CD4-positive, alpha-beta T cell (primary cell): Measurements from ENCODE around the gene FBLN2. TPM values are rescaled to one million over a fixed set of nuclear protein-coding genes. Genes with fewer than 3 reads are reported as not detected.

ENCODE experiments used
- ATAC-seq: fragments of 200-7000 bp; cut with Tn5 transposase; one replicate; pipeline ENCODE4 v1.10.0; 2022; ENCODE audit warnings: mild to moderate bottlenecking; ENCODE audit not compliant: poor library complexity
- CTCF ChIA-PET: fragments of 350-600 bp; sonication (Branson Sonifier 250); formaldehyde crosslinking; loops from one replicate; lab custom pipeline; 2021; ENCODE audit warnings: antibody characterized with exemption, inconsistent platforms; lab: Charles Lee
- POLR2A ChIA-PET: fragments of 350-600 bp; sonication (Branson Sonifier 250); formaldehyde crosslinking; loops from one replicate; lab custom pipeline; 2021; ENCODE audit warnings: antibody characterized with exemption, inconsistent platforms; lab: Charles Lee
- DNase-seq, 14 experiments: peaks; one replicate each; pipeline ENCODE4 v3.0.0-alpha.2; 2013 to 2020; ENCODE audit warnings: mixed read lengths in 2 of 14
- H3K27ac ChIP-seq, 2 donors: one replicate each; pipeline versions ENCODE4 v1.5.1 to v1.7.0; 2013; ENCODE audit warnings: low read length in 2 of 2, low read depth in 1 of 2, mild to moderate bottlenecking in 1 of 2
- H3K27me3 ChIP-seq, 2 experiments: 1 replicate in 1 of 2; 2 replicates in 1 of 2; pipeline versions ENCODE4 v1.6.1 to v1.7.0; 2013; ENCODE audit warnings: low read length in 2 of 2, control low read depth in 1 of 2, mild to moderate bottlenecking in 1 of 2, moderate library complexity in 1 of 2; ENCODE audit not compliant: insufficient read depth in 2 of 2, control insufficient read depth in 1 of 2
- H3K36me3 ChIP-seq: one replicate; pipeline ENCODE4 v1.6.1; 2013; ENCODE audit warnings: low read length, control low read depth; ENCODE audit not compliant: insufficient read depth
- H3K4me1 ChIP-seq: one replicate; pipeline ENCODE4 v1.6.1; 2013; ENCODE audit warnings: low read length, control low read depth; ENCODE audit not compliant: insufficient read depth
- H3K4me3 ChIP-seq: one replicate; pipeline ENCODE4 v1.5.1; 2013; ENCODE audit warnings: mild to moderate bottlenecking, low read length, moderate library complexity
- H3K9me3 ChIP-seq, 2 experiments: 1 replicate in 1 of 2; 2 replicates in 1 of 2; pipeline versions ENCODE4 v1.6.1 to v1.7.0; 2013; ENCODE audit warnings: low read length in 2 of 2, mild to moderate bottlenecking in 2 of 2, control low read depth in 1 of 2, moderate library complexity in 1 of 2; ENCODE audit not compliant: control insufficient read depth in 1 of 2, insufficient read depth in 1 of 2
- H3K27ac Mint-ChIP-seq: one replicate; pipeline ENCODE4 v1.8.0; 2020; ENCODE audit warnings: mixed read lengths
- H3K27me3 Mint-ChIP-seq: one replicate; pipeline ENCODE4 v1.8.0; 2021; ENCODE audit warnings: mixed read lengths
- H3K36me3 Mint-ChIP-seq: one replicate; pipeline ENCODE4 v1.8.0; 2021; ENCODE audit warnings: low read depth, mixed read lengths
- H3K4me1 Mint-ChIP-seq: one replicate; pipeline ENCODE4 v1.8.0; 2021; ENCODE audit warnings: low read depth, mixed read lengths
- H3K4me3 Mint-ChIP-seq: one replicate; pipeline ENCODE4 v1.8.0; 2020; ENCODE audit warnings: mild to moderate bottlenecking, mixed read lengths
- H3K9me3 Mint-ChIP-seq: one replicate; pipeline ENCODE4 v1.8.0; 2020; ENCODE audit warnings: mixed read lengths
- CTCF ChIP-seq: fragments of 200-600 bp; IDR thresholded peaks from one replicate; pipeline ENCODE4 v1.8.0; 2022; ENCODE audit warnings: antibody characterized with exemption, mild to moderate bottlenecking
- intact Hi-C, 2 experiments: fragments of 100-400 bp; cut with DNase I in 1 of 2; cut with micrococcal nuclease in 1 of 2; formaldehyde crosslinking; loops; one replicate each; pipeline versions ENCODE4 v1.15.1 to v1.9.0; 2023 to 2025; cut with DNase I, micrococcal nuclease
- total RNA-seq, 174 experiments: library from RNA in 2 of 174; stranded (reverse) in 2 of 174; gene quantifications; one replicate each; pipeline ENCODE4 v1.2.3 and lab custom pipeline; 2021 to 2026

The FBLN2 gene
- total RNA-seq, 2 experiments from 2014 or later = 0.19 to 0.25 TPM

GRCh38 chr3:13574798-13575451, 26.0 kb downstream of the FBLN2 start:
- no peaks in the 10 kb centered on the region for H3K9me3 Mint-ChIP-seq
- H3K4me3 Mint-ChIP-seq = no peak overlapping the region
- no peaks in the 10 kb centered on the region for H3K36me3 Mint-ChIP-seq
- POLR2A ChIA-PET = no interaction called here
- no peaks in the 10 kb centered on the region for H3K9me3 ChIP-seq
- no peaks in the 10 kb centered on the region for H3K4me1 ChIP-seq
- ATAC-seq (no peak), DNase-seq (no peak)
- intact Hi-C loops = no loop called here
- H3K27ac ChIP-seq = no peak overlapping the region
- H3K4me3 ChIP-seq = no peak overlapping the region
- H3K27ac Mint-ChIP-seq = no peak overlapping the region
- H3K27me3 Mint-ChIP-seq = no peaks in the 10 kb centered on the region
- no peaks in the 10 kb centered on the region for H3K36me3 ChIP-seq
- CTCF ChIA-PET = no interaction called here
- no peaks in the 10 kb centered on the region for H3K4me1 Mint-ChIP-seq
- no peak for TF ChIP-seq CTCF
- H3K27me3 ChIP-seq = no peaks in the 10 kb centered on the region

GRCh38 chr3:13575459-13576061, 26.6 kb downstream of the FBLN2 start:
- H3K9me3 ChIP-seq = no peaks in the 10 kb centered on the region
- ATAC-seq (no peak), DNase-seq (no peak)
- no peaks in the 10 kb centered on the region for H3K4me1 Mint-ChIP-seq
- H3K4me3 Mint-ChIP-seq = no peak overlapping the region
- H3K36me3 Mint-ChIP-seq = no peaks in the 10 kb centered on the region
- no peaks in the 10 kb centered on the region for H3K9me3 Mint-ChIP-seq
- no peaks in the 10 kb centered on the region for H3K4me1 ChIP-seq
- ChIA-PET POLR2A (no interaction called here), CTCF (no interaction called here)
- no peaks in the 10 kb centered on the region for H3K27me3 ChIP-seq
- H3K27ac Mint-ChIP-seq = no peak overlapping the region
- H3K4me3 ChIP-seq = no peak overlapping the region
- TF ChIP-seq CTCF = no peak
- intact Hi-C loops = no loop called here
- H3K27me3 Mint-ChIP-seq = no peaks in the 10 kb centered on the region
- H3K27ac ChIP-seq = no peak overlapping the region
- no peaks in the 10 kb centered on the region for H3K36me3 ChIP-seq

GRCh38 chr3:13577181-13578121, 28.5 kb downstream of the FBLN2 start:
- H3K27me3 ChIP-seq = no peaks in the 10 kb centered on the region
- H3K9me3 ChIP-seq = no peaks in the 10 kb centered on the region
- H3K27me3 Mint-ChIP-seq = no peaks in the 10 kb centered on the region
- H3K4me3 Mint-ChIP-seq = no peak overlapping the region
- no peak overlapping the region for H3K4me3 ChIP-seq
- POLR2A ChIA-PET = no interaction called here
- no peaks in the 10 kb centered on the region for H3K36me3 Mint-ChIP-seq
- TF ChIP-seq CTCF = no peak
- DNase-seq = no peak
- no peaks in the 10 kb centered on the region for H3K9me3 Mint-ChIP-seq
- peaks cover 3% of the 10 kb centered on the region for H3K4me1 Mint-ChIP-seq
- intact Hi-C loops = no loop called here
- H3K27ac ChIP-seq = no peak overlapping the region
- ATAC-seq = no peak
- H3K4me1 ChIP-seq = peaks cover 6% of the 10 kb centered on the region
- CTCF ChIA-PET = no interaction called here
- H3K36me3 ChIP-seq = no peaks in the 10 kb centered on the region
- H3K27ac Mint-ChIP-seq = no peak overlapping the region
